GM18508 (cell line): ENCODE measurements around the gene NKX3-2.

Source experiments
- ATAC-seq: cut with Tn5 transposase; IDR thresholded peaks from one replicate; pipeline ENCODE4 v1.9.1; 2021; ENCODE audit warnings: moderate number of reproducible peaks; ENCODE audit not compliant: insufficient read depth, unreplicated experiment

The NKX3-2 gene

DNA sequence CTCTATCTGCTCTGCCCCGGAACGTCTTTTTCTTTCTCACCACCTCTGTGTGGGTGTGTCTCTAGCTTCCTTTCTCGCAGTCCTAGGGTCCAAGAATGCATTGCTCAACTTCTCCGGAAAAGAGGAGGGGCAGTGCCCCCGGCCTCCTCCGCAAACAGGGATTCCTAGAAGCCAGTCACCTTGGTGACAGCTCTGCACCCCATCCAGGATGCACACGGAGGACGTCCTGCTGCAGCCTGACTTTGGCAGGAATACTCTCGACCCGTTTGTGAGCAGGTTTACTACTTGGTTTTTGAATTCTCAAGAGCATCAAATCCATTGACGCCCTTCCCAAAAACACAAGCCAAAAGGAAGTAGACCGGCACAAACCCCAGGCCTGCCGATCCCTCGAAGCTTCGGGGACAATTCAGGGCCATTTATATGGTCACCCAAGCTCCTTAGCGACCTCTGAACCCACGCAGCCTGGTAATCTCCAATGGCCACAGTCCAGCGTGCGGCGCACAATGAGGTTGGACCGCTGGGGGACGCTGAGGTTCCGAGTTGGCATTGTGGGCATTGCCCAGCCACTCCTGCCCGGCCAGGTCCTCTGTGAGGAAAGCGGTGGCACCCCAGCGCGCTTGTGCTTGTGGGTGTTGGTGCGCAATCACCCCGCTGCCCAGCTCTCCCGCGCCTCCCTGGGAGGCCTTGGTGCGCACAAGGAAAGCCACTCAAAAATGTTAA, 9.8 kb downstream of the NKX3-2 start:
- ATAC-seq, result no peak

DNA sequence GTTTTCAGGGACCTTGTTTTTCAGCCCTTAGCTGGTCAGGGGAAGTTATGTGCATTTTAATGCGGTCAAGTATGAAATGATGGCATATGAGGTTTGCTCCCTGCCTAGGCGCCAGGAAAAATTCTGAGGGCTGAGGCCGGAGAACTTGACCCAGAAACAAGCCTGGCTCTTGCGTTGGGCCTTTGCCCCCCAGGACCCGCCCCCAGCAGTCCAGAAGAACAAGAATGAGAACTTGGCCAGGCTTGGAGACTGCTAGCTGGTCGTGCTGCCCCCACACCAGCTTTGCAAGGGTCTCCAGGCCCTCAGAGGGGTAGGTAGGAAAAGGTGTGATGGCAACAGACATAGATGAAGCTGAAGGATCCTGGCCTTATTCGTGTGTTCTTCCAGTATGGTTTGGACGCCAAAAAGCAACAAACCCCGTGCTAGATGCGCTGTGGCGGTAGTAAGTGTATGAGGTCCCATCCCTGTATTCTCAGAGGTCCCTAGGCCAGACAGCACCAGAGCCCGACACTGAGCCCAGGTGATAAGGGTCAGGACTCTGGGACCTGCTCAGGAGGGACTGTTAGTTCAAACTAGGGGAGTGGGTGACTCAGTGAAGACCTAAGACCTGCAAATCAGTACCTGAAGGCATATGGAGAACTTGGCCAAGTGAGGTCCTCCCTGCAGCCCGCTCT, 10.5 kb downstream of the NKX3-2 start:
- no peak for ATAC-seq

DNA sequence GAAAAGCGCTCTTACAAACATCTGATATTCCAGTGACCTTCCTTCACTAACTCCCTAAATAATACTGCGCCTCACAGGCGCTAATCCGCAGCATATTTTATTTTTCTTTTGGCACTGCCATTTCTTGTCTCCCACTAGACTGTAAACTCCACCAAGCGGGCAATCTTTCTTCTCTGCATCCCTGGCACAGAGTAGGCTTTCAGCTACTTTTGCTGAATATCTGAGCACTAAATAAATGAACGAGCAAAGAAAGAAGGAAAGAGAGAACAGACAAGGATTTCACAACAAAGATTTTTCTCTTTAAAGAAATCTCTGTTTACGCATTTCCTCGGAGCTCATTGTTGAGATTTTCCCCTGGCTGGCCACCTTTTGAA, 12.7 kb downstream of the NKX3-2 start:
- ATAC-seq, result no peak

DNA sequence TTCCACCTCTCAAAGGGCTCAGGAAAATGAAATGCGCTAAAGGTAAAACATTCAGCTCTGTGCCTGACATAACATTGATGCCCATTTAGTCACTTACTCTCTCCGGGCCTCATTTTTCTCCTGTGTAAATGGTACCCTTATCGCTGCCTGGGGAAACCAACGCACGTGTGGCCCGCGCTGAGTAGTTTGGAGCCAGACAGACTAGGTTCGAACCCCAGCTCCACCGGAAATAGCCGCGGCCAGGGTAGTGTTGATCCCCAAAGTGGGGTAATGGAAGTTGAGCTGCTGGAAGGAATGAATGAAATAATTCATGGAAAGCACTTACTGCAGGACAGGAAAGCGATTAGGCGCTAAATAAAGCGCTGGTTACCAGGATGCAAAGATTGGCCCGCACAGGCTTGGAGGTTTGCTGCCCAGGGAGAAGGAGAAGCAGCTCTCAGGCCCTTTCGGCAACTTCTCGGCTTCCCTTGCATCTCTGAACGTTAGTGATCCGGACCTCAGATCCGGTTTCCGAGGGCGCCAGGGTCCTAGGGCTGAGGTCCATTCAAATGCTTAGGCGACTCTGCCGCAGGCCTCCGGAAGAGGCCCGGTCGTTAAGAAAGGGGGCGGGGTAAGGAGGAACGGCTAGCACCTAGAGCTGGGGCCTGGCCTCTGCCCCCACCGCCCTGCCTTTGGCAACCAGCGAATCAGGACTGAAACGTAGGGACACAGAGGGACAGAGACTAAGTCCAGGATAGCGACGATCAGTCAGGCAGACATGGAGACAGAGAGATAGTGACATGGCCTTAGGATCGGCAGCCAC, 13.3 kb downstream of the NKX3-2 start:
- ATAC-seq, result no peak

DNA sequence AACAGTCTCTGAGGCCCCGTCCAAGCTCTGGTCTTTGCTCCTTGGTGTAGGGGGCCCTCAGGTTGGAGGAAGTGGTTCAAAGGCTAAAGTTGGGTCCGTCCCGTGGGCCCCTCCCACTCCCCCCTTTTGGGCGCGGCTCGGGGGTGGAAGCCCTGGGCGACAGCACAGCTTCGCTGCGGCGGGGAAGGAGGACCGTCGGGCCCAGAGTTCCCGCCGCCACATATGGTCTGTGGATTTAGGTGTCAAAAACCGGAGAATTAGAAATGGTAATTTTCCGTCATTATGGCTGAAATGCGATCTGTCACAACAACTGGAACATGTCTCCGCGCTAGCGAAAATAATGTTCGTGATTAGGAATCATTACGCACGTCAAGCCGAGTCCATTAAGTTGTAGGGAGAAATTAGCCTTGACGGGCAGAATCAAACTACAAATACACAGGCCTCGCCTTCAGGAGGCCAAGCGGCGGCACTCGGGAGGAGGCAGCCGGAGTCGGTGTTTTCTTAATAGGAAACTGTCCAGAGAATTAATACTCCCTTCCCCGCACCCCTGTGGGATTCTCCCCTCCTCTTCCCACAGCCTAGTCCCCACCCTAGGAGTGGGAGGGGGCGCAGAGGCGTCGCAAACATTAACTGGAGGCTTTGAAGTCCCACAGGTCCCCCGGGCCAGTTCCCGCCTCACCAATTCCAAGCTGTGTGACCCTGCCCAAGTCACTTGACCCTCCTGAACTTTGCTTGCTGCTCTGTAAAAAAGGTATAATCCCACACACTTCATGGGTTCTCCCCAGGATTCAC, 15.0 kb downstream of the NKX3-2 start:
- ATAC-seq, result no peak

DNA sequence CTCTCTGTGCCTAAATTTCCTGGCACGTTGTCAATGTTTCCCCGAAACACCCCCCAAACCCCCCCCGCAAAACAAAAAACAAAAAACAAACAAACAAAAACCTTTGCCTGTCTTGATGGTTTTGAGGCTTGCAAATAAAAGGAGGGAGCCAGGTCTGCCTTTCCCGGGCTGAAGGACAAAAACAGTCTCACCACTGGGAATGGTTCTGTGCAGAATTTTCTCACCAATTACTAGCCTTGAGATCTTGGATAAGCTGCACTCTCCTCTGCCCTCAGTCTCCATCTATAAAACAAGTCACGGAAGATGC, 15.5 kb downstream of the NKX3-2 start:
- ATAC-seq, result no peak

DNA sequence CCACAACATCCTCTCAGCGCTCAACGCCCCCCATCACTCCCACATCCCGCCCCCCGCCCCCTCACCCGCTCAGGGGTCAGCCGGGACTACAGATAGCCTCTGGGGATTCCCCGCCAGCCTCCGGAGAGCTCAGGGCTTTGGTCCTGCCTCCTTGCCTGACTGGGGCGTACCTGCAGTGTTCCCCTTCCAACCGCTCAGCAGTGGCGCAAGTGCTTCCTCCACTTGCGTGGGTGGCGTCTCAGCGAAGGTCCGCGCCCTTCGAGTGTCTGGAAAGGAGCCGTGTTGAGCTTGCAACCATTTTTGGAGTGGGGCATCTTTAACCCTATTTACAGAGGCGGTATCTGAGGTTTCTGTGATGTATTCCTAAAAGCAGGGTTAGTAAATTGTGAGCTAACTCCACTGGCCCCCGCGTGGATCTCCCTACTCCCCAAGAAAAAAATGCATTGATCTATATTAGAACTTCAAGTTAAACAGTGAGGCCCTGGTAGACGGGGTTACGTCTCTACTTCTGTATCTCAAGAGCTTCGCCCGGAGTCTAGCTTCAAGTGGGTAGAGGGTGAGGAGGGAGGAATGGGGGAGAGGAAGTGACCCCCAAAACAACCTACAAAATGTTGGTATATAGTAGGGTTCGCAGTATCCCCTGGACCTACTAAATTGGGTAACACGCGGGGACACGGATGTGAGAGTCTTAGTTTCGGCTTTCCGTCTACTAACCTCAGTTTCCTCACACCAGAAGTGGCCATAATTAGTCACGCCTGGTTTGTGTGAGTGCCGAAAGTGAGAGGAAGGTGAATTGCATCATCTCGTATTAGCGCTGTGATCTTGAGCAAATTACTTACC, 16.1 kb downstream of the NKX3-2 start:
- peak; percentile 80 for ATAC-seq

DNA sequence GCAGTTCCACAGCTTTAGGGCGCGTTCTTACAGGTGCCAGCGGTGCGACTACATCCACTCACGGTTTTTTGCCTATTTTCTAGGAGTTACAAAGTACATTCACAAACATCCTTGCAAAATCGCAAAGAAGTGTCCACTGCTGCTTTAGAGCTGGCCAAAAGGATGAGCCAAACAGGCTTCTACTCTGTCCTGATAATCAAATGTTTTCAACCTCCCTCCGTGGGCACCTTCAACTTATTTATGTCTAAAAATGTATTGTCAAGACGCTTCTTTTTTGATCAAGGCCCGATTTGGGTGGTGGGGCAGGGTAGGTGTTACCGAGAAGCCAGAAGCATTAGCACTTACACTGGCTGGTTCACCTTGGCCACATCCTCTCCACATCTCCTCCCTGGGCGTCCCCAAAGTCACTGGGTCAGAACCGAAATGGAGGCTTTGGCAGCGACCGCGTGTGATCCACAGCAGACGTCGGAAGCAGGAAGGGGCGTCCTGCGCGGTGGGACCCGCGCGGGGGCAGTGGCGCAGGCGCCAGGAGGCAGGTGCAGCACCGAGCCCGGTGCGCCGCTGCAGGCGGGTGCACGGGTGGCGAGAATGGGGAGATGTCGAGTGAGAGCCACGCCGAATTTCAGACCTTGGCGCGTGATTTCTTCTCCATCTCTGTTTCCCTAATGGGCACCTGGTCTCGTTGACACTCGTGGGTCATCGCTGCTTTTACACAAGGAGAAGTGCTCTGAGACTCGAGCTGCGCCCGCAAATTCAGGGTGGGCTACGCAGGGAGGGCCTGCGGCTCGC, 16.9 kb downstream of the NKX3-2 start:
- no peak for ATAC-seq

DNA sequence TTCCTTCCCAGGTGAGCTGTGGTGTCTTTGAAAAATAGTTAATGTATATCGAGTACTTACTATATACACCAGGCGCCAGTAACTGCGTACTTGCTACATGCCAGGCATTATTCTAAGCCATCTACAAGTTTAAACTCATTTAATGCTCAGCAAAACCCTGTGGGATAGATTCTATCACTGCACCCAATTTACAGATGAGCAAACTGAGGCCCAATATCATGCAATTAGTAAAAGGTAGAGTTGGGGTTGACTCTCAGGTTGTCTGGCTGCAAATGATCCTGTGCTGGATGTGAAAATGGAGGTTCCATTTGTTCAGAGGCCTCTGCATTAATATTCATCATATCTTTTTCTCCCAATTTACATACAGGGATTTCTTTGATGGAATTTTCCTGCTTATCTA, 17.6 kb downstream of the NKX3-2 start:
- no peak for ATAC-seq

DNA sequence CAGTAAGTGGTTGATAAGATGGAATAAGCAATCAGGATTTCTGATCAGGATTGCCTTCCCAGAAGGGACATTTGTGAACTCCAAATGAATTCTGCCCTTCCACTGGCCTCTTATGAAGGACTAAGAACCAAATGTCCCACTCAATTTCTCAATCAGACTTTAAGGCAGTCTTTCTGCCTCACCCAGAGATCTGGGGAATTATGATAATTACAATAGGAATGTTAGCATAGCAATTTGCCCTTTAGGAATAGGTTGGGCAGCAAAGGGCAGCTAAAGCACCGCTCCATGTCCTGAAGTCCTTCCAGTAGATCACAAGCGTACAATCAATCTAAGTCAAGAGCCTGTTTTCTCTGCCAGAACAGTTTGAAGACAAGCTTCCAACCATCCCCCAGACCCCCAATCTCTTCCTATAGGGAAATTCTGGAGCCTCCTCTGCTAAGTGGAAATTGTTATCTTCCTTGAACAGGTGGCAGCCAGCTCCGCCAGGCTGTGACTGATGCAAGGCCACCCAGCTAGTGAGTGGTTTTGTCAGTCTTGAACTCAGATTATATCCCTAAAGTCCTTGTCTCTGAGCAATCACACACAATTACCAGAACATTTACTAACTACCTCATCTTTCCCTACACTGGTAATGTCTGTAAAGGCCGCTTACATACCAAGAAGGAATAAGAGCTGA, 18.6 kb downstream of the NKX3-2 start:
- no peak for ATAC-seq

DNA sequence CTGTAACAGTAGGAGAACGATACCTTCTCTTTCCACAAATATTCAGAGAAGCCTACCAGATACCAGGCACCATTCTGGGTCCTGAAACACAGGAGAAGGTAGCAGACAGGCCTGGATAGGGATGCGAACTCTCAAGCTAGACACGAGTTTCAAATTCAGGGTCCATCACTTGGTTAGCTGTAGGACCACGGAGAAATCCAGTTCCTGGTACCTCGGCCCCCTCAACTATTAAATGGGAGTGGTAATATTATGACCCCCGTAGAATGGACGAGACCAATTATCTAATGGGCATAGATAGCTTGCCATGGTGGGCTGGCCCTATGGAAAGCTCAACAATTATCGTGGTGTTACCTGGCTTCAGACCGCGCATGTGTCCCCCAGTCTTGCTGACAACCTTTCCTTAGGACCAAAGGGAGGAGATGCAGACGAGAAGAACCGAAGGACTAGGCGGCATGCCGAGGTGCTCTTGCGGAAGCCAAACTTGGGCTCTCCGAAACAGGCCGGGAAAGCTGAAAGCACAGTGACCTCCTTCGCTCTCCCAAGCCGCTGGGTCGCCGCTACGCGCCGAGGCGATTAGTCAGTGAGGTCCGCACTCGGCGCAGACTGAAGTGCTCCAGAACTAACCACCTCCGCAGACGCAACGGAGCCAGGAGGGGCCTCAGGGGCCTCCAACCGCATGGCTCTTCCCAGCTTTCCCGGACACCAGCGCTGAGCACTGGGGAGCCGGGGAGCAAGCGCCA, 19.6 kb downstream of the NKX3-2 start:
- no peak for ATAC-seq

DNA sequence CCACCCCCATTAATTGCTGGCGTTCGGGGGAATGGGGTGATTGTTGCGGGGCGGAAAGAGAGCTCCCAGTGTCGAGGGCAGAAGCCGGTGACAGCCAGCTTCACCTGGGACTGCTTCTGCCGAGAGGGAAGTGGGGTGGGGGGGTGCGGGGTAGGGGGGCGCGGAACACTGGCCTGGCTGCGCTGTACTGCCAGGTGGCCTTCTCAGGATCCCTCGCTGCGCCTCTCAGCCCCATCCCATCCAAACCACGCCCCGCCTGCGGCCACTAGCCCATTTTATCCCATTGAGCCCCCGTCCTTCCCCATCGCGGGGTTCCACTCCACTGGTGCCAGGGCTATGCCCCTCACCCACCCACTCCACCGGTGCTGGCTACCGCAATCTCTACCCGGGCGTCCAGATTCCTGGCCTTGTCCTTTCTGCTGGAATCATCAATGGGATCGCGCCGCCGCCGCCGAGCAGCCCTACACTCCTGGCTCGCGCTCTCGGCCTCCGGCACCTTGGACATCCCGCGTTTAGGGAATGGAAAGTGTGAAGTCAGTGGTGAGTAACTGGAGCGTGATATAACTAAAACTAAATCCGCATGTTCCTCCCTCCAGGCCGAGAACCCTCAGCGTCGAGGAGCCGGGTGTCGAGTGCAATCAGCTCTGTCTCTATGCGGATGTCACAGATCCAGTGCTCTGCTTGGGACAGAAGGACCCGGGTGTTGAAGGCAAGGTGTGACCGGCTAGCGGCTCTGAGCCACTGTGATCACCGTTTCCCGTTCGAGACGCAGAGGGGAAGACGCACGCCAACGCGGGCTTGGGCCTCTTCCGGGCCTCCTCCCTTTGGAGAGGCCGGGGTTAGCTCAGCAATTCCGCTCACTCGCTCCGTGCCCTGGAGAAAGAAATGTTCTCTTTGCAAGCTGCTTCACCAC, 20.5 kb downstream of the NKX3-2 start:
- ATAC-seq, result no peak

DNA sequence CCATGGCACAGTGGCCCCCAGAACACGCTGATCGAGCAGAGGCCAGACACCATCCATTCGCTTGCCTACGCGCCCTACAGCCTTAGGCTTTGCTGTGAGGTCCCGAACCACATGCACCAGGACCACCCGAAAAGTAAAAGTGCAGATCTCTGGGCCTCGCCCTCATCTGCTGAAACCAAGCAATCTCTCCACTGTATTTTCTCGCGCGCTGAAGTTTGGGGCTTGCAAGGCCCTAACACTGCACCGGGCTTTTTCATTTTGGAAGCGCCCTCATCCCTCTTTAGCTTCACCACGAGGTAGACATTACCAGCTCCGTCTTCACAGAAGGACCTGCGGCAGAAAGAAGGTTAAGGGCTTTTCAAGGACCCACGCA, 21.2 kb downstream of the NKX3-2 start:
- ATAC-seq, result no peak

DNA sequence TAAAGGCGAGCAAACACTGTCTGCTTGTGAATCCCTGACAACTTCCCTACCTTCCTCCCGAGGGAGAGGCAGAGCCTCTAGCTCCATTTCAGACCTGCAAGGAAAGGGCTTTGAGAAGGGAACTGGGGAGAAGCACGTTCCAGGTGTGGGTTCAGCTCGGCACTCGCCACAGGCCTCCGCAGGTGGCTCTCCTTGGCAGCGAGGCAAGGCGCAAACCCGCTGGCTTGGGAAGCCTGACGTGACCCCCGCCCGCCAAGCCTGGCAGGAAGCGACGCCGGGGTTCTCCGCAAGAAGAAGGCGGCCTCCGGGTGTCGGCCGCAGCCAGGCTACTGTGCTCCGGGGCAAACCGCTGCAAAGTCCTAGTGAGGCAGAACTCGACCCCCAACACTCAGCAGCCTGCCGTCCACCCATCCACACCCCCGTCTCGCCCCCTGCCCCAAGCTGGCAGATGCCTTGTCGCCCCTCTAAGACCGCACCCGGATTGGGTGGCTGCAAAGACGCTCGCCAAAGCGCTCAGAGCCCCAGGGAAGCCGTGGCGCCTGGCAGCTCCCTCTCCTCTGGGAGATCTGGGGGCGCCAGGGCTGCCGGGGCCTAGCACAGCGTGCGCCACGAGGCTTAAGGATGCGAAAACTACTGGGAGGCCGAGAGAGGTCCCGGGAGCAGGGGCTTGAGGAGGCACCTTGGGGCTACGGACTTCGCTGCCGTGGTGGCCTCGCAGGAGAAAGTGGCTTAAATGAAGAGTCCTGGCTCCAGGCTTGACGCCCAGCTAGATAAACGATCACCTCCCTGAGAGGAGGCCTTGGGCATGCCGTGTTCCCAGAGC, 21.8 kb downstream of the NKX3-2 start:
- no peak for ATAC-seq

DNA sequence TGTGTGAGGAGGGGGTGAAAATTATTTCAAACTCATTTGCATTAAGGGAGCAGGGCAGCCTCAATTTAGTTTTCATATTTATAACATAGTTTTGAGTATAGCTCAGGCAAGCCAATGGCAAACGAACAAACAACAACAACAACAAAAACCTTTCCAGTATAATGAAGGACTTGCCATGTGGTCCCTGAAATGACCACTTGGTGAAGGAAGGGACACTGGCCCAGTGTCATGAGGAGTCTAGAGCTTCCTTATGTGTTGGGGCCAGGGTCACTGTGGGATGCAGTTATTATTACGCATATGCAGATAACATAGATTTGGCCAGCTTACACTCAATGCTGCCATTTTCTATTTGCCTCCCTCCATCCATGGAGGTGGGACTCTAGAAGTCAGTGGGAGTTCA, 23.3 kb downstream of the NKX3-2 start:
- no peak for ATAC-seq

DNA sequence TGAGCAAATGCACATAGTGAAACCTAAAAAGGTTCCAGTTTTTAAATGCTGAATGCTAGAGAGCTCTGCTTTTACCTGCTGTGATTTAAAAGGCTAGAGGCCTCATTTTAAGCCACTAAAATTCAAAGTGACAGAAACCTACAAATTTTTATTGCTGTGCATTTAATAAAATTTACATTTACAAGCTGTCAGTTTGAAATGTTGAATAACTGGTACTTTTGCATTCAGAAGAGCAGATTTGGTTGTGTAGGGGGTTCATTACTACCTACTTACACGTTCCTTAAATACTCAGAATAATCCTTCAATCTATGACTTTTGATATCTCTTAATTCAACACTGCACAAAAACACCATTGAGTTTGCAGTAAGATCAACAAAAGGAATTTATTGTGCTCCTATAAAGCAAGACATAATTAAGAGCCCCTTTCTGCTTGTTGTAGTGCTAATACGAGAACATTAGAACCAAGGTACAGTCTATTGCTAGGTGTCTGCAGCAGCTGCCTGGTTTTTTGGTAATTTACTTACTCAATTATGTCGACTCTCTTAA, 27.9 kb downstream of the NKX3-2 start:
- no peak for ATAC-seq
